Hypothalamus (tissue), 51 donors: ENCODE results near the gene SLC25A13.
"Not testable (repeated sequence)": the region's sequence is repeated elsewhere in the genome, so short reads cannot be mapped to it uniquely, and the experiment has no call there.

Source experiments
- DNase-seq, 51 donors: peaks; one replicate each; lab custom pipeline; 2025; lab: John Stamatoyannopoulos, UW

Gene SLC25A13, protein sequence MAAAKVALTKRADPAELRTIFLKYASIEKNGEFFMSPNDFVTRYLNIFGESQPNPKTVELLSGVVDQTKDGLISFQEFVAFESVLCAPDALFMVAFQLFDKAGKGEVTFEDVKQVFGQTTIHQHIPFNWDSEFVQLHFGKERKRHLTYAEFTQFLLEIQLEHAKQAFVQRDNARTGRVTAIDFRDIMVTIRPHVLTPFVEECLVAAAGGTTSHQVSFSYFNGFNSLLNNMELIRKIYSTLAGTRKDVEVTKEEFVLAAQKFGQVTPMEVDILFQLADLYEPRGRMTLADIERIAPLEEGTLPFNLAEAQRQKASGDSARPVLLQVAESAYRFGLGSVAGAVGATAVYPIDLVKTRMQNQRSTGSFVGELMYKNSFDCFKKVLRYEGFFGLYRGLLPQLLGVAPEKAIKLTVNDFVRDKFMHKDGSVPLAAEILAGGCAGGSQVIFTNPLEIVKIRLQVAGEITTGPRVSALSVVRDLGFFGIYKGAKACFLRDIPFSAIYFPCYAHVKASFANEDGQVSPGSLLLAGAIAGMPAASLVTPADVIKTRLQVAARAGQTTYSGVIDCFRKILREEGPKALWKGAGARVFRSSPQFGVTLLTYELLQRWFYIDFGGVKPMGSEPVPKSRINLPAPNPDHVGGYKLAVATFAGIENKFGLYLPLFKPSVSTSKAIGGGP

GRCh38 chr7:96321658-96322372 is at the start of gene SLC25A13:
Gene SLC25A13 (minus strand): TSS chr7:96322098. CDS start chr7:96321956, 142 bp downstream.
- peak; percentile 45 to 96 (median 88) for DNase-seq

DNA sequence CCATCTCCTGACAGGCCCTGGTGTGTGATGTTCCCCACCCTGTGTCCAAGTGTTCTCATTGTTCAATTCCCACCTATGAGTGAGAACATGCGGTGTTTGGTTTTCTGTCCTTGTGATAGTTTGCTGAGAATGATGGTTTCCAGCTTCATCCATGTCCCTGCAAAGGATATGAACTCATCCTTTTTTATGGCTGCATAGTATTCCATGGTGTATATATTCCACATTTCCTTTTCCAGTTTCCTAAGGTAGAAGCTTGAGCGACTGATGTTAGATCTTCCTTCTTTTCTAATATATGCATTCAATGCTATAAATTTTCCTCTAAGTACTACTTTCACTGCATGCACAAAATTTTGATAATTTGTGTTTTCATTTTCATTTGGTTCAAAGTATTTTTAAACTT is 44.0 kb upstream of the SLC25A13 start:
- DNase-seq: not testable (repeated sequence)

GRCh38 chr7:96361116-96361857 is 39.4 kb upstream of the SLC25A13 start:
- no peak for DNase-seq

- DNase-seq: no peak
Observed at GRCh38 chr7:96359876-96360275, 38.0 kb upstream of the SLC25A13 start.

DNA sequence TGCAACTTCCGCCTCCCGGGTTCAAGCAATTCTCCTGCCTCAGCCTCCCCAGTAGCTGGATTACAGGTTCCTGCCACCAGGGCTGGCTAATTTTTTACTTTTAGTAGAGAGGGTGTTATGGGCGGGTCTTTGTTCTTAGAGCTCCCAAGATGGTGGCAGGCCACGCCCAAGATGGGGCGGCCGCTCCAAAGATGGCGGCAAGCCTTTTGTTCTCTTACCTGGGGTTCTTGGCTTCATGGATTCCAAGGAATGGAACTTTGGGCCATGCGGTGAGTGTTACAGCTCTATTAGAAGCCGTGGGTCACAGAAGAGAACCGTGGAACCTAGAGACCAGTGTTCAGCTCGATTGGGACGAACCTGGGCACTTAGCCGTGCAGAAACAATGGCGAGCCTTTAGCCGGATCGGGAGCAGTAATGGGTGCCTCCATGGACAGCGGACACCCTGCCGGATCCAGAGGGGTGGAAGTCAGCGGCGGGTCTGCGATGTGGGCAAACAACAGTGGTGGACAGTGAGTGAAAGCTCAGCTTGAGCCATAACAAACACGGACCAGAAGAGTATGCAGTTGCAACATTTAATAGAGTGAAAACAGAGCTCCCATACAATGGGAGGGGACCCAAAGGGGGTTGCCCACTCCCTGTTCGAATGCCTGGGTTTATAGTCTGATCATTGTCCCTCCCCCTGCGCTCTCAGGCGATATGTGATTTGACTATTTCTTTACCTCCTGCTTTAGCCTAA is 36.5 kb upstream of the SLC25A13 start:
- DNase-seq: not testable (repeated sequence)

- no peak for DNase-seq
Observed at GRCh38 chr7:96355990-96356506, 34.1 kb upstream of the SLC25A13 start.

GRCh38 chr7:96354881-96355280 is 33.0 kb upstream of the SLC25A13 start:
- DNase-seq: no peak

- no peak for DNase-seq
Observed at GRCh38 chr7:96349572-96349971, 27.7 kb upstream of the SLC25A13 start.

DNA sequence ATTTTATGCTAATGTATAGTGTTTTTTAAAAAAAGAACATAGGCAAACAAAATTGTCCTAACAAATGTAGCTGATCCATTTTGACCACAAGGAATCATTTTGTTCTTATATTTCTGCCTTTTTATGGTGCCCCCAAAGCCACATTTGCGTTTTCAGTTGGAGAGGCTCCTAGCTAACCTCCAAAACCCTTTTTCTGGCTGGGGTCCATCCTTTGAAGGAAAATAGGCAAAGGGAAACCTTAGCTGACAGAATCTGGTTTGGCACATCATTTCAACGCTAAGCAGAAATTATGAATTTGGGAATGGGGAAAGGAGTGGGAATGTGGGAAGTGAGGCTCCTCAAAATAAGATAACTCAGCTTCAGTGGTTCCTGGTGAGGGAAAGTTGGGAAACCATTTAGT is 25.6 kb upstream of the SLC25A13 start:
- DNase-seq: no peak

GRCh38 chr7:96346293-96346953 is 24.5 kb upstream of the SLC25A13 start:
- no peak for DNase-seq

DNA sequence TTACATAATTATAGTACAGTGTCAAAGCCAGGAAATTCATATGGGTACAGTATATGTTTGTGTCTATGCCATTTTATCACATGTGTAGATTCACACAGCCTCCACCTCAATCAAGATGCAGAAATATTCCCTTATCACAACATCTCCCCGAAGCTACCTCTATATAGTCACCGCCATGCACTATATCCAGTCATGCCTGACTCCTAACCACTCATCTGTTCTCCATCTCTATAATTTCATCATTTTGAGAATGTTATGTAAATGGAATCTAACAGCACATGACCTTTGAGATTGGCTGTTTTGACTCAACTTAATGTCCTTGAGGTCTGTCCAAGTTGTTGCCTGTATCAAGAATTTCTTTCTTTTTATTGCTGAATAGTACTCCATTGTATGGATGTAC is 22.3 kb upstream of the SLC25A13 start:
- no peak for DNase-seq

GRCh38 chr7:96342049-96342448 is 20.2 kb upstream of the SLC25A13 start:
- DNase-seq: no peak

GRCh38 chr7:96337519-96337918 is 15.6 kb upstream of the SLC25A13 start:
- DNase-seq: no peak

- no peak for DNase-seq
Observed at GRCh38 chr7:96332325-96332724, 10.4 kb upstream of the SLC25A13 start.

DNA sequence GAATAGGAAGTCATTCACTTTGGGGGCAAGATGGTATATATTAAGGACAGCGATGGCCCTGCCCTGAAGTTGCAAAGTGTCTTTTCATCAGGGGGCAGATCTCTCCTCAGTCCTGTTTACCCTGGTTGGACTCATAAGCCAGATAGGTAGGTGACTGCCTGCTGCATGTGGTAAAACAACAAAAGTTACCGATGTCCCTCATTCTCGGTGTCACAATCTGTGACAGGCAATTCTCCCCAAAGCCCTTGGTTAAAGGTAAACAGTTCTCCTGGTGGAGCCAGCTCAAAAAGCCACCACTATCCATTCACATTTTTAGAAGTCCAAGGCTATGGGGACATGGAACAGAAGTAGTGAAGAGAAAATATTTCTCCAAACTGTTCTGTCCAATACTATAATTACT is 9.9 kb upstream of the SLC25A13 start:
- no peak for DNase-seq

- no peak for DNase-seq
Observed at GRCh38 chr7:96331233-96331632, 9.3 kb upstream of the SLC25A13 start.

GRCh38 chr7:96330193-96330592 is 8.3 kb upstream of the SLC25A13 start:
- no peak for DNase-seq

DNA sequence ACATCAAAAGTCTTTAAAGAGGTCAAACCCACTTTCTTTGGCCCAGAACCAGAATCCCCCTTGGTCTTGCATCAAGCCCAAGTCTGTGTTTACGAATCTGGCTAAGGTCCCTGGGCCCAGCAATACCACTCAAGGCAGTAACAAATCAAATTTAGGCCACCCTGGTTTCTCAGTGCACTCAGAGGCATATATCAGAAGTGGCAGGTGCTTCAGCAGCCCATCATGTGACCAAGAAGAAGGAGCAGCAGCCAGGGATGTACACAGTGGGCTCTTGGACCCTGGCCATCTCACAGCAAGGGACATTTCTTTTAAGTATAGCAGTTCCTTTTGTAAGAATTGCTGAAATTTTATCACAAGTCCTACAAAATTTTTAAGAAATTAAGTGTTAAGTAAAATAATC is 7.3 kb upstream of the SLC25A13 start:
- no peak for DNase-seq

- DNase-seq: no peak
Observed at GRCh38 chr7:96328016-96328415, 6.1 kb upstream of the SLC25A13 start.
